Left ventricle myocardium inferior (tissue), 1 donor: ENCODE measurements around the gene HYAL3. TPM values are rescaled to one million over a fixed set of nuclear protein-coding genes. Genes with fewer than 3 reads are reported as not detected.

ENCODE experiments used
- DNase-seq: peaks from one replicate; pipeline ENCODE4 v3.0.0-alpha.2; 2020
- H3K27ac ChIP-seq: fragments of 200-600 bp; replicated peaks from 2 replicates; pipeline ENCODE4 v1.8.0; 2021
- H3K27me3 ChIP-seq: fragments of 200-600 bp; 2 replicates; pipeline ENCODE4 v1.8.0; 2021; ENCODE audit warnings: low read depth
- H3K36me3 ChIP-seq: fragments of 200-600 bp; 2 replicates; pipeline ENCODE4 v1.8.0; 2021
- H3K4me1 ChIP-seq: fragments of 200-600 bp; 2 replicates; pipeline ENCODE4 v1.8.0; 2021
- H3K4me3 ChIP-seq: fragments of 200-600 bp; 2 replicates; pipeline ENCODE4 v1.8.0; 2021; ENCODE audit warnings: mild to moderate bottlenecking, moderate library complexity
- H3K9me3 ChIP-seq: fragments of 200-600 bp; replicated peaks from 2 replicates; pipeline ENCODE4 v1.8.0; 2021
- CTCF ChIP-seq: fragments of 200-600 bp; IDR thresholded peaks from 2 replicates; pipeline ENCODE4 v1.8.0; 2021; ENCODE audit warnings: antibody characterized with exemption, mild to moderate bottlenecking, borderline replicate concordance
- intact Hi-C: fragments of 100-400 bp; cut with micrococcal nuclease; formaldehyde crosslinking; loops from one replicate; pipeline ENCODE4 v1.11.0; 2022
- total RNA-seq: library from RNA; stranded (reverse); fragmentation: NEBNext Ultra II Directional; extraction: Animal tissue kit (Norgen Biotek cat#: 25700); gene quantifications from one replicate; pipeline ENCODE4 v1.2.1, GENCODE V29; 2021
- donor health status: DM: no; HTN: yes; CAD: no; lungs with severe emphysema.

The HYAL3 gene
- total RNA-seq, 1 donor from 2014 or later, result 1.2 TPM

GRCh38 chr3:50339485-50340146, 40.4 kb upstream of the HYAL3 start:
- Histone ChIP-seq H3K4me3 (peak overlapping the region; percentile 97), H3K27me3 (peaks cover 15% of the 10 kb centered on the region), H3K9me3 (no peaks in the 10 kb centered on the region), H3K4me1 (peaks cover 67% of the 10 kb centered on the region), H3K27ac (peak overlapping the region; percentile 95), H3K36me3 (no peaks in the 10 kb centered on the region)
- no peak for TF ChIP-seq CTCF
- intact Hi-C loops, result no loop called here
- no peak for DNase-seq

DNA sequence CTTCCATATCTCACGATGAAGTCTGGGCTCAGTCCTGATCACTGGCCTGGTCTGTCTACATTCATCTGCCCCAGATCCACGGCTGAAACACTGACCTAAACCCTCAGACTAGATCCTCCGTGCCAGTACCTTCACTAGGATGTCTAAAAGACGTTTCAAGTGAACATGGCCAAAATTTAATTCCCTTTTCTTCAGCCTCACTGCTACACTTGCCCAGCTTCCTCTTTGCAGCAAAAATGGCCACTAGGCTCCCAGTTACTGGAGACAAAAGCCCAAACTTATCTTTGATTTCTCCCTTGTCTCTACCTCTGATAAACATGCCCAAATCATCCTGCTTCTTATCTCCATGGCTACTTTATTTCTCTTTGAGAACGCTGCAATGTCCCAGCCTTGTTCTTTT, 39.8 kb upstream of the HYAL3 start:
- H3K4me3 ChIP-seq, result peak overlapping the region; percentile 97
- no peak for TF ChIP-seq CTCF
- DNase-seq, result no peak
- H3K27me3 ChIP-seq, result peaks cover 15% of the 10 kb centered on the region
- no peaks in the 10 kb centered on the region for H3K9me3 ChIP-seq
- peaks cover 74% of the 10 kb centered on the region for H3K4me1 ChIP-seq
- no peaks in the 10 kb centered on the region for H3K36me3 ChIP-seq
- intact Hi-C loops, result no loop called here
- peak overlapping the region; percentile 95 for H3K27ac ChIP-seq

GRCh38 chr3:50337175-50337861, 38.1 kb upstream of the HYAL3 start:
- Histone ChIP-seq H3K4me1 (peaks cover 90% of the 10 kb centered on the region), H3K4me3 (peak overlapping the region; percentile 97), H3K36me3 (peaks cover 3% of the 10 kb centered on the region), H3K9me3 (no peaks in the 10 kb centered on the region), H3K27me3 (peaks cover 15% of the 10 kb centered on the region), H3K27ac (peak overlapping the region; percentile 95)
- no peak for TF ChIP-seq CTCF
- DNase-seq, result peak; percentile 100
- intact Hi-C loops, result no loop called here

DNA sequence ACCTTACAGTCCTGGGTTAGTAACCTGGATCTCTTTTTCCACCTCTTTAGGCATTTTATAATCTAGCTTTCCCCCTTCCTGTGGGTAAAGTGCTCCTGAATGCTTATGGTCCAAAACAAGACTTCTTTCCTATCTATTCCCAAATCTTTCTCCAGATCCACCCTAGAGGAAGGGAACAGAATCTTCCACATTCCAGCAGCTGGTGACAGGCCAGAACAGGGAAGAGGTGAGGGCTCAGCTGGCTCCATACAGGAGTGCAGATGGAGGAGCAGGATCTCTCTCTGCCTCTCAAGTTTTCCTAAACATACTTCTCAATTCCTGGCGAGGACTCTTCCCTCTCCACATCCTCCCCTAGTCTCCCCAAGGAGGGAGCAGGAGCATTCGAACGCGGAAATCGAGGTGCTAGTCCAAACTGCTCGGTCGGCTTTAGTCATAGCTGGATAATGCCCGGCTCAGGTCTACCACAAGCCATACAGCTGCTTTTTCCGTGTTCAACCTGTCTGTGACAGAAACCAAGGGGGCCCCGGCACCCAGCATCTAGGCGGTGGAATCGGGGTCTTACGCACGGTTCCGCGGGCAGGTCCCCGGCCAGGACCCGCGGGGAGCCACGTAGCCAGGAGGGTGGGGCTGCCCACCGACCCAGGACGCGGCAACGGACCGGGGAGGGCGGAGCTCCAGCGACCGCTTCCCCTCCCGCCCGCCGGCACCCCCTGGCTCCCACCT, 37.4 kb upstream of the HYAL3 start:
- H3K4me1 ChIP-seq, result peaks cover 94% of the 10 kb centered on the region
- no peak for TF ChIP-seq CTCF
- intact Hi-C loops, result no loop called here
- H3K27me3 ChIP-seq, result peaks cover 14% of the 10 kb centered on the region
- peak overlapping the region; percentile 95 for H3K27ac ChIP-seq
- peaks cover 10% of the 10 kb centered on the region for H3K36me3 ChIP-seq
- H3K4me3 ChIP-seq, result peak overlapping the region; percentile 97
- DNase-seq, result no peak
- H3K9me3 ChIP-seq, result no peaks in the 10 kb centered on the region

GRCh38 chr3:50334339-50335075, 35.3 kb upstream of the HYAL3 start:
- no peak for DNase-seq
- intact Hi-C loops, result no loop called here
- peaks cover 89% of the 10 kb centered on the region for H3K4me1 ChIP-seq
- peaks cover 31% of the 10 kb centered on the region for H3K36me3 ChIP-seq
- H3K4me3 ChIP-seq, result peak overlapping the region; percentile 97
- no peak for TF ChIP-seq CTCF
- peak overlapping the region; percentile 95 for H3K27ac ChIP-seq
- no peaks in the 10 kb centered on the region for H3K9me3 ChIP-seq
- H3K27me3 ChIP-seq, result no peaks in the 10 kb centered on the region
